H1 (cell line): Measurements from ENCODE around the gene FBLN2.

Experiments
- MAFK ChIP-seq: IDR thresholded peaks from 2 replicates; pipeline ENCODE4 v1.6.1; 2012; ENCODE audit warnings: low read depth, mild to moderate bottlenecking, improper control_type of control experiment, low read length
- SUZ12 ChIP-seq: fragments of 200-600 bp; sonication (generic); IDR thresholded peaks from 2 replicates; pipeline ENCODE4 v1.6.1; 2012; ENCODE audit warnings: mild to moderate bottlenecking, inconsistent platforms, low read length, moderate library complexity, mixed read lengths

DNA sequence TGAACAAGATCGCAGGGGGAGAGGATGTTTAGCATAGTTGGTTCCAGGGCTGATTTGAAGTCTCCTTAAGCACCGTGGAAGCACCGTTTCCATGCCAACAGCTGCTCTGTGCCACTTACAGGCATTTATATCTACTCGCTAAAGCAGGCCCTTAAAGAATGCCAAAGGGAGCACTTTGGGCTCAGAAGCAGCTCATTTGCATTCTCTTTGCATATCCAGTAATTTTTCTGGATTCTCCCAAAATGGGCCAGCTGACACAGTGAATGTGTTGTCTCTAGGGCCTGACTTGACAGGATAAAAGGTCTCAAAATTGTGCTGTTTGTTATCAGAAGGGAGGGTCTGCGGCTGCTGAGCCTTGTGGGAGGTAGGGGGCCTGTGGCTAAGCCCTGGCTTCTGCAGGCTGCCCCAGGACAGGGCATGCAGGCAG lies 138.6 kb downstream of the FBLN2 start:
- TF ChIP-seq SUZ12: no peak
- TF ChIP-seq MAFK: no peak
